Fibroblast of lung (primary cell): ENCODE measurements around the gene FAM107B. TPM values are rescaled to one million over a fixed set of nuclear protein-coding genes. Genes with fewer than 3 reads are reported as not detected.
A peak's percentile ranks its signal among the peaks of the same experiment; 100 is the strongest.

Source experiments
- DNase-seq, 2 donors: peaks; one replicate each; pipeline versions ENCODE4 v3.0.0 to v3.0.0-alpha.2; 2010; ENCODE audit warnings: low read depth in 2 of 2
- H2AFZ ChIP-seq: 2 replicates; pipeline ENCODE4 v1.5.1; 2012; ENCODE audit warnings: low read length, control low read depth, inconsistent platforms
- H3K27ac ChIP-seq: 2 replicates; pipeline ENCODE4 v1.5.1; 2011; ENCODE audit warnings: low read length, control low read depth; ENCODE audit not compliant: insufficient read depth
- H3K27me3 ChIP-seq: 2 replicates; pipeline ENCODE4 v1.5.1; 2011; ENCODE audit warnings: mild to moderate bottlenecking, low read length; ENCODE audit not compliant: control insufficient read depth, insufficient read depth
- H3K36me3 ChIP-seq: 2 replicates; pipeline ENCODE4 v1.5.1; 2011; ENCODE audit warnings: low read length; ENCODE audit not compliant: control insufficient read depth, insufficient read depth
- H3K4me1 ChIP-seq: 2 replicates; pipeline ENCODE4 v1.5.1; 2011; ENCODE audit warnings: low read length; ENCODE audit not compliant: control insufficient read depth, insufficient read depth; ENCODE audit errors: extremely low read depth
- H3K4me2 ChIP-seq: 2 replicates; pipeline ENCODE4 v1.5.1; 2011; ENCODE audit warnings: low read length, control low read depth; ENCODE audit not compliant: insufficient read depth; ENCODE audit errors: extremely low read depth
- H3K4me3 ChIP-seq, 4 experiments: fragments of 200-600 bp in 1 of 4; sonication (generic) in 1 of 4; replicated peaks in 1 of 4; 2 replicates each; pipeline ENCODE4 v1.5.1; 2011 to 2016; ENCODE audit warnings: low read length in 4 of 4, low read depth in 3 of 4, mild to moderate bottlenecking in 3 of 4, control low read depth in 2 of 4, inconsistent platforms in 1 of 4, mixed read lengths in 1 of 4; ENCODE audit not compliant: insufficient read depth in 1 of 4; ENCODE audit errors: control extremely low read depth in 1 of 4
- H3K79me2 ChIP-seq: 2 replicates; pipeline ENCODE4 v1.5.1; 2012; ENCODE audit warnings: mild to moderate bottlenecking, low read length, inconsistent platforms; ENCODE audit not compliant: control insufficient read depth, insufficient read depth
- H3K9ac ChIP-seq: 2 replicates; pipeline ENCODE4 v1.5.1; 2011; ENCODE audit warnings: mild to moderate bottlenecking, low read length, control low read depth; ENCODE audit not compliant: insufficient read depth
- H3K9me3 ChIP-seq: 2 replicates; pipeline ENCODE4 v1.5.1; 2012; ENCODE audit warnings: low read depth, low read length; ENCODE audit not compliant: control insufficient read depth, insufficient read depth
- H4K20me1 ChIP-seq: 2 replicates; pipeline ENCODE4 v1.5.1; 2011; ENCODE audit warnings: low read length; ENCODE audit not compliant: control insufficient read depth, insufficient read depth; ENCODE audit errors: extremely low read depth
- CTCF ChIP-seq, 2 donors: IDR thresholded peaks in 1 of 2; conservative IDR thresholded peaks in 1 of 2; 1 replicate in 1 of 2; 2 replicates in 1 of 2; pipeline ENCODE4 v1.5.1; 2011 to 2012; ENCODE audit warnings: low read length in 2 of 2, control low read depth in 1 of 2, inconsistent platforms in 1 of 2, low read depth in 1 of 2, mild to moderate bottlenecking in 1 of 2
- EZH2 ChIP-seq: IDR thresholded peaks from 2 replicates; pipeline ENCODE4 v1.5.1; 2012; ENCODE audit warnings: low read length, control low read depth, mild to moderate bottlenecking; ENCODE audit errors: missing control alignments
- polyA plus RNA-seq, 2 donors: library from polyadenylated mRNA; depleted of rRNA in 1 of 2; stranded (reverse) in 1 of 2; unstranded in 1 of 2; fragments of >200 nt; gene quantifications; 2 replicates each; pipeline ENCODE4 v1.2.1, GENCODE V29; 2011 to 2012; ENCODE audit warnings: missing spikeins in 1 of 2
- total RNA-seq: library from RNA; depleted of rRNA; stranded (reverse); fragments of >200 nt; gene quantifications from 2 replicates; pipeline ENCODE4 v1.2.1, GENCODE V29; 2014

The FAM107B gene
- total and polyA plus RNA-seq, 2 donors (not counting 1 experiment from before 2014, with no cell fraction given): 29.0 to 36.0 TPM

DNA sequence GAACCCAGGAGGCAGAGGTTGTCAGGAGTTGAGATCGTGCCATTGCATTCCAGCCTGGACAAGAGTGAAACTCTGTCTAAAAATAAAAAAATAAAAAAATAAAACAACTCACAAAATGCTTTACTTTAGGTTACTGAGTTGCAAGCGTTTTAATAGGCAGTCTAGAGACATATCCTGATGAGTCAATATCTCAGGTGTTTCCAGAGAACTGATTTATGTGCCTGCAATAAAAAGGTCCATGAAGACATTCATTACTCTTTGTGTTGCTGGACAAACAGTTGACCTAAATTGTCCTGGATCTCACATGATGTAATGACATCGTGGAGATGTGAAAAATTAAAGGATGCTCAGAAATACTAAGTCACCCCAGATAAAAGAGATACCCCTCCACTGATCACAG lies 31.6 kb upstream of the FAM107B start:
- no peak for TF ChIP-seq EZH2
- no peak for TF ChIP-seq CTCF (conservative IDR thresholded peaks at IDR 0.05 in 1 of 2, IDR thresholded peaks at IDR 0.05 in 1 of 2; ENCODE audit: low read depth in 1 of 2, low read length in 2 of 2)
- no peak for DNase-seq
- Histone ChIP-seq H3K9ac (no peak overlapping the region), H3K4me2 (no peak overlapping the region), H3K9me3 (no peaks in the 10 kb centered on the region), H3K27ac (no peak overlapping the region), H3K4me3 (no peak overlapping the region), H3K27me3 (peaks cover 5% of the 10 kb centered on the region), H3K79me2 (no peaks in the 10 kb centered on the region), H2AFZ (no peak overlapping the region), H3K36me3 (no peaks in the 10 kb centered on the region), H4K20me1 (no peaks in the 10 kb centered on the region), H3K4me1 (no peaks in the 10 kb centered on the region)

GRCh38 chr10:14803827-14804226 lies 29.1 kb upstream of the FAM107B start:
- Histone ChIP-seq H3K9ac (no peak overlapping the region), H3K79me2 (no peaks in the 10 kb centered on the region), H4K20me1 (no peaks in the 10 kb centered on the region), H3K27me3 (peaks cover 15% of the 10 kb centered on the region), H3K27ac (no peak overlapping the region), H2AFZ (no peak overlapping the region), H3K9me3 (no peaks in the 10 kb centered on the region), H3K4me2 (no peak overlapping the region), H3K4me1 (no peaks in the 10 kb centered on the region), H3K4me3 (no peak overlapping the region), H3K36me3 (no peaks in the 10 kb centered on the region)
- TF ChIP-seq EZH2 (no peak), CTCF (conservative IDR thresholded peaks at IDR 0.05 in 1 of 2, IDR thresholded peaks at IDR 0.05 in 1 of 2; ENCODE audit: low read depth in 1 of 2, low read length in 2 of 2) (no peak)
- no peak for DNase-seq

- Histone ChIP-seq H4K20me1 (no peaks in the 10 kb centered on the region), H3K4me1 (no peaks in the 10 kb centered on the region), H3K36me3 (no peaks in the 10 kb centered on the region), H2AFZ (no peak overlapping the region), H3K4me3 (no peak overlapping the region), H3K79me2 (no peaks in the 10 kb centered on the region), H3K4me2 (no peak overlapping the region), H3K27ac (no peak overlapping the region), H3K9ac (no peak overlapping the region), H3K9me3 (no peaks in the 10 kb centered on the region), H3K27me3 (peaks cover 13% of the 10 kb centered on the region)
- TF ChIP-seq CTCF (conservative IDR thresholded peaks at IDR 0.05 in 1 of 2, IDR thresholded peaks at IDR 0.05 in 1 of 2; ENCODE audit: low read depth in 1 of 2, low read length in 2 of 2): peak; percentile 4 to 18
- no peak for TF ChIP-seq EZH2
- no peak for DNase-seq
Observed at GRCh38 chr10:14801723-14802122, 27.0 kb upstream of the FAM107B start.
